Measurements from ENCODE around the gene AGPAT3. TPM values are rescaled to one million over a fixed set of nuclear protein-coding genes. Genes with fewer than 3 reads are reported as not detected.

AGPAT3 gene
- polyA plus RNA-seq, 1 donor from 2014 or later = 8.8 TPM

- Mint-ChIP-seq H3K4me3 (no peak overlapping the region), H3K27ac (no peak overlapping the region), H3K36me3 (no peaks in the 10 kb centered on the region), H3K4me1 (peaks cover 0 to 4% (median 3%) of the 10 kb centered on the region in 3 donors), H3K27me3 (no peaks in the 10 kb centered on the region), H3K9me3 (no peaks in the 10 kb centered on the region)
Measured at GRCh38 chr21:43983390-43983789, 118.4 kb downstream of the AGPAT3 start.

- peak overlapping the region in 1 of 4 donors; percentile 23 for H3K4me3 Mint-ChIP-seq
- no peaks in the 10 kb centered on the region for H3K36me3 Mint-ChIP-seq
- H3K27me3 Mint-ChIP-seq = no peaks in the 10 kb centered on the region
- H3K9me3 Mint-ChIP-seq = no peaks in the 10 kb centered on the region
- no peak overlapping the region for H3K27ac Mint-ChIP-seq
- H3K4me1 Mint-ChIP-seq = peaks cover 0 to 4% (median 3%) of the 10 kb centered on the region in 3 donors
Measured at GRCh38 chr21:43983860-43984420, 118.9 kb downstream of the AGPAT3 start.

- no peaks in the 10 kb centered on the region for H3K27me3 Mint-ChIP-seq
- no peaks in the 10 kb centered on the region for H3K36me3 Mint-ChIP-seq
- no peaks in the 10 kb centered on the region for H3K9me3 Mint-ChIP-seq
- H3K27ac Mint-ChIP-seq = no peak overlapping the region
- peaks cover 0 to 4% (median 3%) of the 10 kb centered on the region in 3 donors for H3K4me1 Mint-ChIP-seq
- H3K4me3 Mint-ChIP-seq = no peak overlapping the region
Measured at GRCh38 chr21:43984905-43985689, 120.1 kb downstream of the AGPAT3 start.

GRCh38 chr21:43985690-43986251 is 120.7 kb downstream of the AGPAT3 start:
- peaks cover 0 to 4% (median 3%) of the 10 kb centered on the region in 3 donors for H3K4me1 Mint-ChIP-seq
- no peak overlapping the region for H3K4me3 Mint-ChIP-seq
- H3K27ac Mint-ChIP-seq = no peak overlapping the region
- no peaks in the 10 kb centered on the region for H3K27me3 Mint-ChIP-seq
- H3K9me3 Mint-ChIP-seq = no peaks in the 10 kb centered on the region
- no peaks in the 10 kb centered on the region for H3K36me3 Mint-ChIP-seq

GRCh38 chr21:43986544-43987451 is 121.8 kb downstream of the AGPAT3 start:
- Mint-ChIP-seq H3K4me3 (no peak overlapping the region), H3K27ac (peak overlapping the region in 1 of 3 donors; percentile 25), H3K9me3 (no peaks in the 10 kb centered on the region), H3K27me3 (no peaks in the 10 kb centered on the region), H3K4me1 (peaks cover 0 to 4% (median 3%) of the 10 kb centered on the region in 3 donors), H3K36me3 (no peaks in the 10 kb centered on the region)

- H3K27ac Mint-ChIP-seq = no peak overlapping the region
- no peak overlapping the region for H3K4me3 Mint-ChIP-seq
- H3K27me3 Mint-ChIP-seq = no peaks in the 10 kb centered on the region
- no peaks in the 10 kb centered on the region for H3K9me3 Mint-ChIP-seq
- no peaks in the 10 kb centered on the region for H3K36me3 Mint-ChIP-seq
- peaks cover 0 to 4% (median 3%) of the 10 kb centered on the region in 3 donors for H3K4me1 Mint-ChIP-seq
Measured at GRCh38 chr21:43987509-43987908, 122.5 kb downstream of the AGPAT3 start.

- Mint-ChIP-seq H3K9me3 (no peaks in the 10 kb centered on the region), H3K4me3 (no peak overlapping the region), H3K36me3 (no peaks in the 10 kb centered on the region), H3K4me1 (peaks cover 0 to 4% (median 3%) of the 10 kb centered on the region in 3 donors), H3K27ac (no peak overlapping the region), H3K27me3 (no peaks in the 10 kb centered on the region)
Measured at GRCh38 chr21:43988016-43988415, 123.0 kb downstream of the AGPAT3 start.

- no peak overlapping the region for H3K27ac Mint-ChIP-seq
Measured at GRCh38 chr21:43988506-43989230, 123.6 kb downstream of the AGPAT3 start.

GRCh38 chr21:43989401-43989800 is 124.4 kb downstream of the AGPAT3 start:
- H3K4me3 Mint-ChIP-seq = no peak overlapping the region

More at GRCh38 chr21:43988506-43989230, 123.6 kb downstream of the AGPAT3 start:
- Mint-ChIP-seq H3K4me1 (peaks cover 0 to 4% (median 3%) of the 10 kb centered on the region in 3 donors), H3K4me3 (no peak overlapping the region), H3K9me3 (no peaks in the 10 kb centered on the region), H3K27me3 (no peaks in the 10 kb centered on the region), H3K36me3 (no peaks in the 10 kb centered on the region)

GRCh38 chr21:43991447-43991991 is 126.5 kb downstream of the AGPAT3 start:
- H3K27ac Mint-ChIP-seq = no peak overlapping the region
- no peaks in the 10 kb centered on the region for H3K36me3 Mint-ChIP-seq
- H3K9me3 Mint-ChIP-seq = no peaks in the 10 kb centered on the region
- H3K27me3 Mint-ChIP-seq = peaks cover 2% of the 10 kb centered on the region
- H3K4me3 Mint-ChIP-seq = no peak overlapping the region
- peaks cover 0 to 1% (median 0%) of the 10 kb centered on the region in 3 donors for H3K4me1 Mint-ChIP-seq

More at GRCh38 chr21:43989401-43989800, 124.4 kb downstream of the AGPAT3 start:
- Mint-ChIP-seq H3K9me3 (no peaks in the 10 kb centered on the region), H3K4me1 (peaks cover 0 to 4% (median 3%) of the 10 kb centered on the region in 3 donors), H3K36me3 (no peaks in the 10 kb centered on the region), H3K27me3 (no peaks in the 10 kb centered on the region), H3K27ac (no peak overlapping the region)

GRCh38 chr21:43992121-43992520 is 127.1 kb downstream of the AGPAT3 start:
- Mint-ChIP-seq H3K27ac (no peak overlapping the region), H3K9me3 (no peaks in the 10 kb centered on the region), H3K36me3 (no peaks in the 10 kb centered on the region), H3K4me1 (no peaks in the 10 kb centered on the region), H3K4me3 (no peak overlapping the region), H3K27me3 (peaks cover 2% of the 10 kb centered on the region)

- Mint-ChIP-seq H3K27me3 (peaks cover 3% of the 10 kb centered on the region), H3K4me1 (no peaks in the 10 kb centered on the region), H3K27ac (no peak overlapping the region), H3K4me3 (no peak overlapping the region), H3K36me3 (no peaks in the 10 kb centered on the region), H3K9me3 (no peaks in the 10 kb centered on the region)
Measured at GRCh38 chr21:43993420-43993934, 128.5 kb downstream of the AGPAT3 start.

GRCh38 chr21:43994085-43994484 is 129.1 kb downstream of the AGPAT3 start:
- Mint-ChIP-seq H3K9me3 (no peaks in the 10 kb centered on the region), H3K27ac (no peak overlapping the region), H3K27me3 (peaks cover 3% of the 10 kb centered on the region), H3K36me3 (no peaks in the 10 kb centered on the region), H3K4me1 (no peaks in the 10 kb centered on the region), H3K4me3 (no peak overlapping the region)

GRCh38 chr21:43994646-43995045 is 129.6 kb downstream of the AGPAT3 start:
- Mint-ChIP-seq H3K27me3 (peaks cover 3% of the 10 kb centered on the region), H3K4me3 (no peak overlapping the region), H3K27ac (no peak overlapping the region), H3K4me1 (no peaks in the 10 kb centered on the region), H3K36me3 (no peaks in the 10 kb centered on the region), H3K9me3 (no peaks in the 10 kb centered on the region)

All from IgD-negative memory B cell (primary cell).